Fibroblast of skin of left biceps (primary cell): Measurements from ENCODE around the gene S100A7A.
"Not testable (repeated sequence)": the region's sequence is repeated elsewhere in the genome, so short reads cannot be mapped to it uniquely, and the experiment has no call there.

ENCODE experiments used
- DNase-seq, 2 experiments: peaks; one replicate each; pipeline ENCODE4 v3.0.0-alpha.2; 2013; ENCODE audit warnings: low read depth in 2 of 2

Gene S100A7A

DNA sequence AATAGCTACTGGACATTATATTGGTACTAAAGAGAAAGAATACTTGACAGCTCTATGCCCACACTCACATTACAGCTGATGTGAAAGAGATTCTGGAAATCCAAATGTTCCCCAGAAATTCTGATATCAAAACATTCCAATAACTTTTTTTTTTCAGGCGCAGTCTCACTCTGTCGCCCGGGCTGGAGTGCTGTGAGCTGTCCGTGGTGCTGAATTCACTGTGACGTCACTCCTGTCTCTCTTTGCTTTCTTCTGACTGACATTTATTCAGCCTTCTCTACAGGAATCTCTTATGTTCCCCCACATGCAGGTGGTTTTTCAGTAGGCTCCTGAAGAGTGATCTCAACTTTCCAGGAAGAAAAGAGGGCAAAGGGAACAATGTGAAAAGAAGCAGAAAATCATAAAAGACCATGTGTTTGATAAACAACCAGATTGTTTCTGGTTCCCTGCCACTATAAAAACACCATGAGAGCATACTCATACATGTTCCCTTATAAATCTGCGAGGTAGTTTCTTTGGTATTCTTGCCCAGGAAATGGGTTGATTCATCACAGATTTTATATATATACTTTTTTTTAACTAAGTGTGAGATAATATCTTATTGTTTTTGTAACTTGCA lies 6.2 kb downstream of the S100A7A start:
- DNase-seq = peak; percentile 16 to 22

DNA sequence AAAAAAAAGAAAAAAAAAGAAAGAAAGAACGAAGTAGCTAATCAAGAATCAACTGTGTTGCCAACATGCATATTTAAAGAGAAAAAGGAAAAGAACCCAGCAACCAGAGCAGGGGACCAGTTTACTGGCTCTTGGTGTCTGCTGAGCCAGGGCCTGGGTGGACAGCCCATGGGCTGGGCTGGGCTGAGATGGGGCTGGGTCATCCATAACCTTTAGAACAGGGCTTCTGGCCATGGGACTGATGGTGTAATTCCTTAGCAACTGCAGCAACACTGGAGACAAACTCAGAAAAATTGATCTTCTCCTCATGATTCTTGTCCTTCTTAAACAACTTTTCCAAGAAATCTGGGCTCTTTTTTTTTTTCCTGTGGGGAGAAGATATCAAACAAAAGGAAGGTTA lies 10.5 kb downstream of the S100A7A start:
- no peak for DNase-seq

DNA sequence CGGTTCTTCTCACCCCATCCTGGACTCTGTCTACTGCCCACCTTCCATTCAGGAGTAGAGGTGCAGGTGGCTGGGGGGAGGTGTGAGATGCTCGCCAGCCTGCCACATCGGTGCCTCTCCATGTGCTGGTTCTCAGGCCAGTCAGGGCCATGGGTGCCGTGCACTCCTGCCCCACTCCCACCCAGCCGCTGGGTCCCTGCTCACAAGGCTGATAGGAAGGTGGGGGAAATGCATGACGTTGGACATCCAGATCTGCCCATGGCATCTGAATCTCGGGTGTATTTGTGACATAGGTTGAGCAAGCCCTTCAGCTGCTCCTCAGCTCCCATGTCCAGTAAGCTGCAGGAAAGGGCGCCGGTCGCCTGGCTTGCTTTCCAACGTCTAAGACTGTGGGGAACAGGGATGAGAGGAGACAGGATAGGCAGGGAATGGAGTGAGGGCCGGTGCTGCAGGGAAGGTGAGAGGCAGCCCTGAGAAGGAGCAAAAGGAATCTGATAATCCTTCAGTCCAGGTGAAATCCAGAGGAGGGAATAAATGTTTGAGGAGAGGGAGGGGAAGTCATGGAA lies 11.8 kb downstream of the S100A7A start:
- DNase-seq = no peak

DNA sequence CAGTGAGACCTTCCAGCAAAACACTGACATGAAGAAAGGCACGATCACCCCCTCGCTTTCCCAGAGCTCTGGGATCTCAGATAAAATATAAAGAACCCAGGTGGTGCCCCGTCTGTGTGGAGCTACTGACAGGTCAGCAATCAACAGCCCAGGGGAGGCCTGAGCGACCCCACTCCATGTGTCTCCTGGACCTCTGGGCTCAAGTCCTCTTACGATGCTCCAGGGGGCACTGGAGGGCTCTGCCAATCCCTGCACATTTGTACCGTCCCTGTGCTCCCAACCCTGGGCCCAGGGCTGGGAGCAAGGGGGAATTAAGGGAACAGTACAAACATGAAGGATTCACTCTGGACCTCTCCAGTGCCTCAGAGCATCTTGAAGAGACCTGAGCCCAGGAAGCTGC lies 12.5 kb downstream of the S100A7A start:
- no peak for DNase-seq

DNA sequence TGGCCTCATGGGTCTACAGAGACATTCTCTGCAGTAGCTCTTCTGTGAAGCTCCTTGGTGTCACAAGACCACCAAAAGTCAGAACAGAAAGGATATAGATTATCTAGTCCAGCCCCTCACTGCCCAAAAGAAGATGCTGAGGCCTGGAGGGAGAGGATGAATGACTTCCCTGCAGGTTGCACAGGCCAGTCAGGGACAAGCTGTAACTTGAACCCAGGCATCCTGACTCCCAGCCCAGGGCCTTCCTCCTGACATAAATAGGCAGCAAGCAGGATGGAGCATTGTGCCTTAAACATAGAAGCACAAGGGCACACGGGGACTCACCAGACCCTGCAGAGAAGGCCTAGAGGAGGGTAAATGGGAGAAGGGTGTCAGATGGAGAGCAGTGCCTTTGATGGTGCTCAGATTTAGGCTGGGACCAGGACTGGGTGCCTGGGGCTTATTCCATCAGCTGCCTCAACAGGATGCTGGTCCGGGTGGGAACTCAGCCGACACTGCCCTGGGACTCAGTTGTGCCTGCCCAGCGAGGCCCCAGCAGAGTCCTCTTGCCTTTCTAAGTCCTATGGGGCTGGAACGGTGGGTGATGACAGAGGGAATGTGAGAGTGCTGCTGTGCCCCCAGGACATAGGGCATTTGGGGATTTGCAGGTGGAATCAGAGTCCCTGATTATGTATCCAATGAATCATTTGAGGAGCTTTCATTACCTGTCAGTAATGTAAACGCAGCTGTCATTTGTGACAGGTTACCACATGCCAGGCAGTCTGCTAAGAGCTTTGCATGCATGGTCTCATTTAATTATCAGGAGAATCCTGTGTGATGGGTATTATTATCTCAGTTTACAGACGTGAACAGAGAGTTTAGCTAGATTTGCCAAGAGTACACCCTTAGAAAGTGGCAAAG lies 13.2 kb downstream of the S100A7A start:
- no peak for DNase-seq

DNA sequence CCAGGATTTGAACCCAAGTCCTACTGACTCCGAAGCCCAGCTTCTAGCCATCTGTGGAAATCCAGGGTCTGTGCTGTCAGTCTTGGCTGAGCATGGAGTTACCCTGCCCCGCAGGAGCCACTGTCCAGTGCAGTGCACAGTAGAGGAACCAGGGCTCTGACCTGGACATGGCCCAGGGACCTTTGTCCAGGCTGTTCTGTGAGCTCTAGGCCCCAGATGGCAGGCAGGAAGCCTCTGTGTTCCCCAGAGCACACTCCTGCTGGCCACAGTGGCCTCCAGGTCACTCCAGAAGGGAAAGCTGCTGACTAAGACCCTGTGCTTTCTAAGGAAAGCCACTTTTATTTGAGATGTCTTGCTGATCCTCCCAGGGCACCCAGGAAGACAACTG lies 13.8 kb downstream of the S100A7A start:
- DNase-seq = no peak

DNA sequence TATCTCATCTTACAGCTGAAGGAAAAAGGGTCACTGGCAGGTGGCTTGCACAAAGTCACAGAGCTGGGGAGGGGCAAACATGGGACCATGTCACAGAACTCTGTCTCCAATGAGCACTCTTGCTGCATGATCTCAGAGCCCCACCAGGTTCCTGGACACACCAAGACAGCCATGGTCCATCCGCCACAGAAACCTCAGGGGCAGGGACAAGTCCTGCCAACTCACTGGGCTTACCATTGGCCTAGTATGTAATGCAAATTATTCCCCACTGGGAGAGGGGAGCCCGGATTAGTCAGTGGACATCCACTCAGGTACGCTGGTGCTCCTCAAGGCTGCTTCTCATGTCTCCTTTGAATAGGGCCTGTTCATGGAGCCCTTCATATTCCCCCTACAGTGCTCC lies 14.2 kb downstream of the S100A7A start:
- DNase-seq = no peak

DNA sequence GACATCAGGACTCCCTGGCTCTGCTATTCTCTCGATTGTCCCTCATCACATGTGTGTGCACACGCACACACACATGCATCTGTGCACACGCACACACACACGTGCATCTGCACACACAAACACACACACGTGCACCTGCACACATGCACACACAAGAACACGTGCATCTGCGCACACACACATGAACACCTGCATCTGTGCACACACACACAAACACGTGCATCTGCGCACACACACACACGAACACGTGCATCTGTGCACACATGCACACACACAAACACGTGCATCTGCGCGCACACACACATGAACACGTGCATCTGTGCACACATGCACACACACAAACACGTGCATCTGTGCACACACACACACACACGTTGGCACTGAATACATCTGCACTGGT lies 14.7 kb downstream of the S100A7A start:
- DNase-seq = no peak

DNA sequence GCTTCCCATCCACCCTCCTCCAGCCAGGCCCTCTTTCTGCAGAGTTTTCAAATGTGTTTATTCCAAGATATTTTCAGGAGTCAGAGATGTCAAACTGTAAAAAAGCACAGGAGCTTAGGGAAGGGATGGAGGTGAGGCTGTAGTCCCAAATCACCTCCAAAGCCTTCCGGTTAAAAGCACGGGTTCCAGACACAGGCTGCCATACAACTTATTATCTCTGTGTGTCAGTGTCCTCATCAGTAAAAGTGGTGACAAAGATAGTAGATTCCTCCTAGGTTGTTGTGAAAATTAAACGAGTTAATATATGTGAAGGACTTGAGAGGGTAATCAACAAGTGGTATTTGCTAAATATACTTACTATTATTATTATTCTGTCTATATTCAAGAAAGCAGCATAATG lies 15.1 kb downstream of the S100A7A start:
- DNase-seq = no peak

DNA sequence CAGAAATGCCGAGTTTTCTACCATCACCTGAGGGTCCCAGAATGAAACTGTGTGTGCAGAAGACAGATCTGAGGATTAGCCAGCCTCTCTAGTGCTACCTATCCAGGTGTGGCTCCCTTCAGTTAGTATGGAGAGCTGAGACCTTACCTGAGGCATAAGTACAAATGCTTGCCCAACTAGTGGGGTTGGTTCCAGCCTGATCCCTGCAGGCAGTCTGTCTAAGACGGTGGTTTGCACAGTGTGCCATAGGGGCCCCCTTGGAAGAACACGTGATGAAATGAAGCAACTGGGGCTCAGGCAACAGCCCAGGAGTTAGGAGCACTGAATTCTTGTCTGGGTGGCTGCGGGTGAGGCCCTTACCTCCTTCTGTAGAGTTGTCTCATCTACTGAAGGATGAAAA lies 15.6 kb downstream of the S100A7A start:
- no peak for DNase-seq

DNA sequence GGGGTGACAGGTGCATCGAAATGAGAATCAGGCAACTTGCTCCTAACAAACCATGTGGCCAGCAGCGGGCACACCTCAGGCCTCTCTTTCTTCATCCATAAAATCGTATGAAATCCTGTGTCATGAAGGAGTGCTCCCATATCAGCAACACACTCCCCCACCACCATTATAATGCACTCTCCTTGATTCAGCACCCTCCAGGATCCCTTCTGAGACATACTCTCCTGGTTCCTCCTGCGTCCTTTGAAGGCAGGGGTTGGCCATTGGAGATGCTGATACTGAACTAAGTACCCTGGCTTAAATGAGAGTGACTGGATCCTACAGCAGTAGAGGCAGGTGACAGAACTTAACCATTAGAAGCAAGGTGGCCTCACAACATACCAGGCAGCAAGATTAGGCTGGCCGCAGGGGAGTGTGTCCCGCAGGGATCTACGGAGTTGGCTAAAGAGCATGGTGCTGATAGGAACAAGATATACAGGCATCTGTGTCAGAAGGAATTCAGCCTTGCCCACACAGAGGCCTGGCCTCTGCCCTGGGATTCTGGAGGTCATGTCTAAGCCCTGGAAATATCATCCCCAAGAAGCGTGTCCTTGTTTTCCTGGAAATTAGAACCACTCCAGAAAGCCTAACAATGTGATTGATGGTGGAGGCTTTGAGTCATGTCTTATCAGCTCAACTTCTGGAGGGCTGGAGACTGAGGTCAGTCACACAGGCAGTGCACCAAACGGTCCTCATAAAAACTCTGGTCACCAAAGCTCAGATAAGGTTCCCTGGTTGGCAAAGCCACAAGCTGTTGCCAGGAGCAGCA lies 16.8 kb downstream of the S100A7A start:
- no peak for DNase-seq

DNA sequence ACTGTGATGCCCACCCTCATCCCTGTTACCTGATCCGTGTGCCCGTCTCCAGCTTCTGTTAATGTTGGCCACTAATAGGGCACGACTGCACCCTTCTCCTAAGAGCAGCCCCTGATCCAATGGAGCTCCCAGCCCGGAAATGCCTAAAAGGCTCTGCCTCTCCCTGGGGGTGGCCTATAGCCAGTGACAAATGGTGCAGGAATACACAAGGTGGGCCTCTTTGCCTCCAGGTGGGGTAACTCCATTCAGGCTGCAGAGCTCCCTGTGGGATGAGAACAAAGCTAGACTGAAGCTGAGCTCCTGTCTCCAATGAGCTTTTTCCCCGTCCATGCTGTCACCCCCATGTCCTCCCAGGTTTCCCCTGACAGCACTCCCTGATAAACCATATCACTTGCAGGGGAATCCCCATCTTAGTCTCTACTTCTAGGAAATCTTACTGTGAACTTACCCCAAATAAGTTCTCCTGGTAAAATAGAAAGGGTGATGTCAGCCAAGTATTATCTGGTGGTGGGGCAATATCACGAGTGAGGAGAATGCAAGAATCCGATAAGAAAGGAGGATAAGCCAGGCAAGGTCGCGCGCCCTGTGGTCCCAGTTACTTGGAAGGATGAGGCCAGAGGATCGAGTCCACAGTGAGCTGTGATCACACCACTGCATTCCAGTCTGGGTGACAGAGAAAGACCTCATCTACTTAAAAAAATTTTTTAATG lies 18.6 kb downstream of the S100A7A start:
- DNase-seq = no peak

DNA sequence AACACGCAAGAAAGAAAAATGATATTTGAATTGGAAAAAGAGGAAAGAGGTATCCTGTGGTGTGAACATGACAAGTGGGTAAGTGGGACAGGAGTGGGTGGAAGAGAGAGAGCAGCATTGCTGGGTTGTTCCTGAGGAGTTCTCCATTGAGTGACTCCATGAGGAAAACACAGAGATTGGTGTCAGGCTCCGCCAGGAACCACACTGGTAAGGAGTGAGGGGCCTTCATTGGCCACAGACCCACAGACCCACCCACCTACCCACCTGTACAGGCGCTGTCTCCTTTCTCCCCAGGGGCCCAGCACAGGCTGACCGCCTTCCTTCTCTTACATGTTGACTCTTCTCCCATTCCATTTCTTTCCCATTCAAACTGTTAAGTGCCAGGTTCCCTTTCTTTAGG lies 20.9 kb downstream of the S100A7A start:
- DNase-seq = no peak

DNA sequence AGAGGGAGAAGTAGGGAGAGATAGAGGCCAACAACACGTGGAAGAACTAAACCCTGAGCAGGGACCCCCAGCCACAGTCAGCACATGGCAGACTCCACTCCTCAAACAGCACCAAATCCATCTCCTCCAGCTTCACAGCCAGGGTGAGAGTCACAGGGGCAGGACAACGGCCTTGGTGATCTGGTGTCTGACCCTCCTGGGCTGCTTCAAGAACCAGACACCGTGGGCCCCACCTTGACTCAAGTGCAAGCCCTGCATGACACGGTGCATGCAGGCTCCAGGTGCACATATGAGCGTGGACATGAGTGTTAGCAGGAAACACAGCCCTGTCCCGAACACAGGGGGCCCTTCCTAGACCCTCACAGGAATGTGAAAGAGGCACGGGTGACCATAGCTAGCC lies 22.3 kb downstream of the S100A7A start:
- no peak for DNase-seq

DNA sequence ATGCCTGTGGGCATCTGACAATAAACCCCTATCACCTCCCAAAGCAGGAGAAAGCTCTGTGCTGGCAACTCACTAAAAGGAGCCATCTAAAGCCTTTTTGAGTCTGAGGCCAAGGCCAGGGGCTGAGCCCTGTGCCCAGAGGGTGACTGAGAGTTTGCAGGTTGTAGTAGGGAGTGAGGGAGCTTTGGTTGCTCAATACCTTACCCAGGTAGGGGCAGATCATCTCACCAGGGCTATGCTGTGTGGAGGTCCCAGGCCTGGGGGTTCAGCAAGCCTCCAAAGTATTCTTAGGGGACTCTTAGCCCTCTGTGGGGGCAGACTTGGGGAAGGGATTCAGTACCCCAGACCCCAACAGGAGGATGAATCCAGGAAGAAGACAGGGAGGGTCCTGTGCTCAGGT lies 23.0 kb downstream of the S100A7A start:
- no peak for DNase-seq

DNA sequence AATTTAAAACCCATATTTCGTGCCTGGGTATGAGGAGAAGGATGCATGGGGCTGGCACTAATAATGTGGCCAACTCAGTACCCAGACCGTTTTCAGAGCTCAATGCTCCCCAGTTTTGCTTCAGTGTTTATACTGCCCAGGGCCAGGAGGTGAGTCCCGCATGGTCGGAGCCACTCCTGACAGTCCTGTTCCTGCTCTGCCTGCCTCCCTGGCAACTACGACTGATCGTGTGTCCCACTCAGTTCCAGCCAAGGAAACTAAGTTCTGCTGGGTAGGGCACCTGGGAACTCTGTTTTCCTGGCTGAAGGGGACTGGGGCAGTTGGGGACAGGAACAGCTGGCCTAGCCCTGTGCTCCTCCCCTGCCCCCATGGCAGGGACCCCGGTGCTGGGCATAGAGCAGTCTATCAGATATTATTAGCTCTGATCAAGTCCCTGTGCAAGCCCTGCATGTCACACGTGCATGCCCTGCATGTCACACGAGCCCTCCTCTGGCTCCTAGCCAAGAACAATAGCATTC lies 25.0 kb downstream of the S100A7A start:
- no peak for DNase-seq

DNA sequence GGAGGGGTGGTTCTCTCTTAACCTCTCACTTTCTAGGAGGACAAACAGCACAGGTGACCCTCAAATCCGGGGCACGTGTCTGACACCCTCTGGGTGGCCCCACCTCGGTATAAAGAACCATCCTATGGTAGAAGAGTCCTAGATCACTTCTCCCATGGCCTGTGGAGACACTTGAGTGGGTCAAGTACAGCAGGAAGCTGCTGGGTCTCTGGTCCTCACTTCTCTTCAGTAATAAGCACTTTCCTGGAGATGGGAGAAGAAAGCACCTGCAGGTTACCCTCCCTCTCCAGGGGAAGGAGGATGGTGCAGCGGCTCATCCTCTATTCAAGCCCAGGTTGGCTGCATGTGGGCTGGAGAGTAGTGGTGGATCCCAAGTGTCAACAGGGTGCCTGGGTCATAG lies 27.2 kb downstream of the S100A7A start:
- DNase-seq = no peak

DNA sequence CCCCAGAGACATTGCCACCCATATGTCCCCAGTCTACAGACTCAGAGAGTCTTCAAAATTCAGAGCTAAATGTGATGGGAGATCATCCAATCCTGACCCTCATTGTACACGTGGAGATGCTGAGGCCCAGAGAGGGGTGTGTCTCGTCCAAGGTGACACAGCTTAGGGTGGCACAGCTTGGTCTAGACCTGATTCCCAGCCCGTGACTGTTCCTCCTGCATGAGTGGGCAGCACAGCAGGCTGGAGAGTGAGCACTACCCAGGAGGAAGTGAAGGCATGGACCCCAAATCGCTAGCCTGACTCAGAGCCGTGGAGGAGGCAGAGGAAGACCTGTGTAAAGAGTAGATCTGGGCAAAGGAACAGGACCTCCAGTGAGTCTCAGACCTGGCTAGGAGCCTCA lies 27.8 kb downstream of the S100A7A start:
- no peak for DNase-seq

DNA sequence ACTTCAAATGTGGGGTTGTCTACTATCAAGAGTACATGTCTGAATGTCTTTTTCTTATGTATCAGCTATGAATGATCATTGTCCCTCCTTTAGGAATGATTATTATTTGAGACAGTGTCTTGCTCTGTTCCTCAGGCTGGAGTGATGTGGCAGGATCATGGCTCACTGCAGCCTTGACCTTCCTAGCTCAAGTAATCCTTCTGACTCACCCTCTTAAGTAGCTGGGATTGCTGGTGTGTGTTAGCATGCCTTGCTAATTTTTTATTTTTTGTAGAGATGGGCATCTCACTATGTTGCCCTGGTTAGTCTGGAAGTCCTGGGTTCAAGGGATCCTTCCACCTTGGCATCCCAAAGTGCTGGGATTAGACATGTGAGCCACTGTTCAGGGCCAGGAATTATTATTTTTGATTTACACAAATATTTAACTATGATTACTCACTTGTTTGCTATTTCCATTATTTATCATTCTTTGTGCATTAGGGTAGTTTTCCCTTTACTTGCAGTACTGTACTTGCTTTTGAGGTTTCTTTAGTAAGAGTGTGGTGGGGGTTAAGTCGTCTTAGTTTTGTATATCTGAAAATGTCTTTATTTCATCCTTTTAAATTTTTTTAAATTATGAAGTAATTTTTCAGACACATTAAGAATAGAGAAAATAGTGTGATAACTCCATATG lies 31.3 kb downstream of the S100A7A start:
- DNase-seq = no peak

DNA sequence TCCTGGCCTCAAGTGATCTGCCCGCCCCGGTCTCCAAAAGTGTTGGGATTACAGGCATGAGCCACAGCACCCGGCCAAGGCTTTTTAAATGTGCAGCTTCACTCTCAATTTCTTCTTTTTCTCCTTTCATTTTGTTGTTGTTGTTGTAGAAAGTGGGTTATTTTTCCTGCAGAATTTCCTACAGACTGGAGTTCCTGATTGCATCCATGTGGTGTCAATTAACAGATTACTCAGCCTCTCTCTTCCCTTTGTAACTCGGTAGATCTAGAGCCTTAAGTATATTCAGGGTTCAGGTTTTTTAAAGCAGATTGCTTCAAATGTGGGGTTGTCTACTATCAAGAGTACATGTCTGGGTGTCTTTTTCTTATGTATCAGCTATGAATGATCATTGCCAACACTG lies 32.5 kb downstream of the S100A7A start:
- DNase-seq = not testable (repeated sequence)

DNA sequence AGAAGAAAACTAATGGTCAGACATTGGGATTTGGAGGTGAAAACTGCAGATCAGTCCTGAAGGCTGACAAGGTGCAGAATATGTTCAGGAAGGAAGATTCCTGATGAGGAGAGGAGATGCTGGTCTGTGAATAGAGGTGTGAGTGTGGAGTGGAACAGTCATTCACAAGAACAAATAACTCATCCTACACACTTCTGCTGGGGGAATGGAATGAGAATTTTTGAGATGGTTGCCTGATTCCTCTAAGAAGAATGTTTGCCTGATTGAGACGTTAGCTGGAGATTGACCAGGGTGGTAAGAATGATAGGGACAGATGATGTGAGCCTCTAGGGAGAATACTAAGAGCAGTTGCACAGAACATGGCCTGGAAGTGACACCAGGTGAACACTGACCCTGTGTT lies 40.1 kb downstream of the S100A7A start:
- no peak for DNase-seq
